ENCODE data around the gene EHMT1. TPM values are rescaled to one million over a fixed set of nuclear protein-coding genes. Genes with fewer than 3 reads are reported as not detected.
"Not testable (repeated sequence)": the region's sequence is repeated elsewhere in the genome, so short reads cannot be mapped to it uniquely, and the experiment has no call there.

EHMT1 gene
- total and polyA plus RNA-seq, 2 of the 13 experiments (the other 11 are each of a cell fraction or from before 2014, with no cell fraction given): 23.0 to 27.1 TPM

DNA sequence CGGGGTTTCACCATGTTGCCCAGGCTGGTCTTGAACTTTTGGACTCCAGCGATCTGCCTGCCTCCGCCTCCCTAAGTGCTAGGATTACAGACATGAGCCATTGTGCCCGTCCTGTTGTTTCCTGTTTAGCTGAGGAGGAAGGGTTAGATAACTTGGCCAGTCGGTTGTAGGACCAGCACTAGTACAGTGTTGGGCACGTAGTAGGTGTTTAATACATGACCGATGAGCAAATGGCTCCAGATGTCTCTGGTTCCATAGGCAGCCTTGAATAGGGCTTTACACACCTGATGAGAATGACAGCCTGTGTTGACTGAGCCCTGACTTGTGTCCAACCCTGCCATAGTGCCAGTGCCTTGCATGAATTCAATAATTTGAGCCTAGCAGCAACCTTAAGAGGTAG is 1.8 kb downstream of the EHMT1 start:
- no TSS peak for BruUV-seq (replicated peaks)
- TF ChIP-seq STAG1 (CRISPR knock-in tag; IDR thresholded peaks at IDR 0.05) (no peak), ZKSCAN1 (IDR thresholded peaks at IDR 0.05; ENCODE audit: low read length) (peak; percentile 75)
- Histone ChIP-seq H3K4me2 (ENCODE audit: low read depth, low read length) (peak overlapping the region; percentile 76), H3K4me3 (replicated peaks in 1 of 3; ENCODE audit: insufficient read depth in 1 of 3, low read depth in 2 of 3, low read length in 3 of 3) (peak overlapping the region in 2 of 3 experiments; percentile 83 to 90; a peak in 2 of 6 replicates), H3K4me1 (ENCODE audit: insufficient read depth, low read length) (peaks cover 38% of the 10 kb centered on the region), H3K27ac (ENCODE audit: extremely low read length, insufficient read depth, low read length) (no peak overlapping the region), H3K79me2 (ENCODE audit: insufficient read depth, low read length) (peaks cover 73% of the 10 kb centered on the region), H3K9me3 (ENCODE audit: low read length) (no peaks in the 10 kb centered on the region), H3K9ac (ENCODE audit: insufficient read depth, low read depth, low read length) (peak overlapping the region; percentile 21; the same call in 1 of the 2 replicates), H4K20me1 (ENCODE audit: insufficient read depth, low read length) (peaks cover 14% of the 10 kb centered on the region), H3K27me3 (ENCODE audit: control insufficient read depth in 1 of 2, insufficient read depth in 2 of 2, low read length in 2 of 2) (no peaks in the 10 kb centered on the region; a peak in 1 of 5 replicates), H3K36me3 (replicated peaks in 1 of 2; ENCODE audit: control insufficient read depth in 1 of 2, insufficient read depth in 2 of 2, low read length in 2 of 2) (peaks cover 2 to 4% of the 10 kb centered on the region in 2 experiments; a peak in 2 of 5 replicates), H2AFZ (ENCODE audit: low read length) (no peak overlapping the region)
- CTCF ChIA-PET (ENCODE audit: low intra/inter-chr PET ratio, low total read pairs): no interaction called here
- 58% methylated on average over 6 of the region's 7 CpGs for WGBS (ENCODE audit: low lambda C conversion rate)
- intact Hi-C loops (cut with micrococcal nuclease; ENCODE audit: unreplicated experiment): loop anchor here (5.0 kb wide), 1 partner anchor 42 kb away; no protein-coding TSS in a partner anchor
- FAIRE-seq (no peak), ATAC-seq (no peak), DNase-seq (ENCODE audit: low spot score) (no peak)
- POLR2A ChIA-PET: interaction anchor here (0.9 kb wide), 1 partner anchor 50 kb away, joined by 3 read pairs; no protein-coding TSS in a partner anchor
- in situ Hi-C loops (cut with HindIII; ENCODE audit: extremely low pct_ligation_motif_present, low pct_unique_long_range_greater_than_20kb): no loop called here

DNA sequence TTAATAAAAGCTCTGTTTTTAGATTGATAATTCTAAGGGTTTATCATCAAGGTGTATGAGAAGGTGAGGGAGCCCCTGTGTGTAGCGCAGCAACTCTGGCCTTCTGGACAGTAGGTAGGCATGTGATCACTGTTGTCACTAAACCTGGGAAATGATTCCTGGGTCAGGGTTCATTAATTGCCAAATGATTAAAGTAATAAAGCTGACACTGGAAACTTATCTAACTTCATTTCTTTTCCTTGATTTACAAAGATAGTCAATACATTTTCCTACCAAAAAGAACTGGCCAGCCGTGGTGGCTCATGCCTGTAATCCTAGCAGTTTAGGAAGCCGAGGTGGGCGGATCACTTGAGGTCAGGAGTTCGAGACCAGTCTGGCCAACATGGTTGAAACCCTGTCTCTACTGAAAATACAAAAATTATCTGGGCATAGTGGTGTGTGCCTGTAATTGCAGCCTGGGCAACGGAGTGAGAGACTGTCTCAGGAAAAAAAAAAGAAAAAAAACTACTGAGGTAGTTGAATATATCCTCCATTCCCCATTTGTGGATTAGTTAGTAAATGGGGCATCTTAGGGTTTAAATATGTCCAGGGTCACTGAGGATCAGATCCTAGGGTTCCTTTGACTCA is 2.4 kb downstream of the EHMT1 start:
- WGBS (ENCODE audit: low lambda C conversion rate): 62% methylated on average over 6 of the region's 6 CpGs
- BruUV-seq (replicated peaks): no TSS peak
- no peak overlapping the region for H2AFZ ChIP-seq (ENCODE audit: low read length)
- POLR2A ChIA-PET: interaction anchor here (0.9 kb wide), 1 partner anchor 49 kb away, joined by 3 read pairs; no protein-coding TSS in a partner anchor
- no peaks in the 10 kb centered on the region for H3K9me3 ChIP-seq (ENCODE audit: low read length)
- H3K4me3 ChIP-seq (replicated peaks in 1 of 3; ENCODE audit: insufficient read depth in 1 of 3, low read depth in 2 of 3, low read length in 3 of 3): 0 out of 6 replicates have a peak overlapping the region, but pooled peaks of 1 of the 3 experiments have one; percentile 83
- ATAC-seq (0 out of 3 replicates have a peak, but pooled peaks have one; percentile 7), DNase-seq (ENCODE audit: low spot score) (no peak), FAIRE-seq (no peak)
- intact Hi-C loops (cut with micrococcal nuclease; ENCODE audit: unreplicated experiment) (loop anchor here (5.0 kb wide), 1 partner anchor 41 kb away; no protein-coding TSS in a partner anchor), in situ Hi-C loops (cut with HindIII; ENCODE audit: extremely low pct_ligation_motif_present, low pct_unique_long_range_greater_than_20kb) (no loop called here)
- peaks cover 14% of the 10 kb centered on the region for H4K20me1 ChIP-seq (ENCODE audit: insufficient read depth, low read length)
- peaks cover 37% of the 10 kb centered on the region for H3K4me1 ChIP-seq (ENCODE audit: insufficient read depth, low read length)
- H3K79me2 ChIP-seq (ENCODE audit: insufficient read depth, low read length): peaks cover 76% of the 10 kb centered on the region
- no peak overlapping the region for H3K27ac ChIP-seq (ENCODE audit: extremely low read length, insufficient read depth, low read length)
- H3K4me2 ChIP-seq (ENCODE audit: low read depth, low read length): peak overlapping the region; percentile 76
- CTCF ChIA-PET (ENCODE audit: low intra/inter-chr PET ratio, low total read pairs): no interaction called here
- H3K9ac ChIP-seq (ENCODE audit: insufficient read depth, low read depth, low read length): no peak overlapping the region
- TF ChIP-seq PAXIP1 (CRISPR knock-in tag; conservative IDR thresholded peaks at IDR 0.05) (no peak), NPAS2 (CRISPR knock-in tag; IDR thresholded peaks at IDR 0.05; ENCODE audit: borderline replicate concordance) (no peak)
- H3K27me3 ChIP-seq (ENCODE audit: control insufficient read depth in 1 of 2, insufficient read depth in 2 of 2, low read length in 2 of 2): no peaks in the 10 kb centered on the region; a peak in 1 of 5 replicates
- peaks cover 0 to 2% of the 10 kb centered on the region in 2 experiments; a peak in 2 of 5 replicates for H3K36me3 ChIP-seq (replicated peaks in 1 of 2; ENCODE audit: control insufficient read depth in 1 of 2, insufficient read depth in 2 of 2, low read length in 2 of 2)

DNA sequence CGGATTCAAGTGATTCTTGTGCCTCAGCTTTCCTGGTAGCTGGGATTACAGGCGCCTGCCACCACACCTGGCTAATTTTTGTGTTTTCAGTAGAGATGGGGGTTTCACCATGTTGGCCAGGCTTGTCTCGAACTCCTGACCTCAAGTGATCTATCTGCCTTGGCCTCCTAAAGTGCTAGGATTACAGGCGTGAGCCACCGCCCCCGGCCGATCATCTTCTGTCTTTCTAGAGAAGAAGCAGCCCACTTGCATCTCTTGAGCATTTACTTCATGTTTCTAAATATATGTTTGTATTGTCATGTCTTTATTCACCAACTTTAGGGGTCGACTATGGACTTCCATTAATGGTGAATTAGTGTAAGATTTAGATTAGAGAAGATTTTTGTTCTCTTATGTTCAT is 3.4 kb downstream of the EHMT1 start:
- H4K20me1 ChIP-seq (ENCODE audit: insufficient read depth, low read length): peaks cover 14% of the 10 kb centered on the region
- H3K4me1 ChIP-seq (ENCODE audit: insufficient read depth, low read length): peaks cover 27% of the 10 kb centered on the region
- H3K4me2 ChIP-seq (ENCODE audit: low read depth, low read length); BruUV-seq (replicated peaks); H2AFZ ChIP-seq (ENCODE audit: low read length); FAIRE-seq; in situ Hi-C loops (cut with HindIII; ENCODE audit: extremely low pct_ligation_motif_present, low pct_unique_long_range_greater_than_20kb); H3K36me3 ChIP-seq (replicated peaks in 1 of 2; ENCODE audit: control insufficient read depth in 1 of 2, insufficient read depth in 2 of 2, low read length in 2 of 2); DNase-seq (ENCODE audit: low spot score); H3K9me3 ChIP-seq (ENCODE audit: low read length); H3K4me3 ChIP-seq (replicated peaks in 1 of 3; ENCODE audit: insufficient read depth in 1 of 3, low read depth in 2 of 3, low read length in 3 of 3); CTCF ChIA-PET (ENCODE audit: low intra/inter-chr PET ratio, low total read pairs); H3K27me3 ChIP-seq (ENCODE audit: control insufficient read depth in 1 of 2, insufficient read depth in 2 of 2, low read length in 2 of 2); H3K9ac ChIP-seq (ENCODE audit: insufficient read depth, low read depth, low read length); ATAC-seq; H3K27ac ChIP-seq (ENCODE audit: extremely low read length, insufficient read depth, low read length): not testable (repeated sequence)
- POLR2A ChIA-PET: interaction anchor here (0.9 kb wide), 1 partner anchor 45 kb away, joined by 3 read pairs; no protein-coding TSS in a partner anchor
- H3K79me2 ChIP-seq (ENCODE audit: insufficient read depth, low read length): peaks cover 83% of the 10 kb centered on the region
- intact Hi-C loops (cut with micrococcal nuclease; ENCODE audit: unreplicated experiment): loop anchor here (5.0 kb wide), 1 partner anchor 40 kb away; no protein-coding TSS in a partner anchor
- whole genome bisulfite sequencing (ENCODE audit: low lambda C conversion rate): 93% methylated on average over 8 of the region's 8 CpGs

All from HepG2 (cell line).